Colonic mucosa (tissue), 4 donors: ENCODE results near the gene JMJD4. TPM values are rescaled to one million over a fixed set of nuclear protein-coding genes. Genes with fewer than 3 reads are reported as not detected.

Source experiments
- DNase-seq: peaks from one replicate; pipeline ENCODE4 v3.0.0-alpha.2; 2020
- H3K27ac ChIP-seq: fragments of 200-600 bp; one replicate; pipeline ENCODE4 v1.8.0; 2021
- H3K27me3 ChIP-seq: fragments of 200-600 bp; one replicate; pipeline ENCODE4 v1.8.0; 2021
- H3K36me3 ChIP-seq: fragments of 200-600 bp; one replicate; pipeline ENCODE4 v1.8.0; 2021
- H3K4me1 ChIP-seq: fragments of 200-600 bp; one replicate; pipeline ENCODE4 v1.8.0; 2021; ENCODE audit warnings: mild to moderate bottlenecking
- H3K4me3 ChIP-seq: fragments of 200-600 bp; one replicate; pipeline ENCODE4 v1.8.0; 2021
- H3K9ac ChIP-seq, 2 donors: one replicate each; pipeline ENCODE4 v1.7.0; 2013; ENCODE audit warnings: control low read depth in 2 of 2, low read depth in 2 of 2, low read length in 2 of 2
- H3K9me3 ChIP-seq: fragments of 200-600 bp; one replicate; pipeline ENCODE4 v1.8.0; 2021
- intact Hi-C: fragments of 100-400 bp; cut with DNase I; formaldehyde crosslinking; loops from one replicate; pipeline ENCODE4 v1.14.1; 2022
- total RNA-seq, 2 donors: library from RNA; stranded (reverse); fragmentation: NEBNext Ultra II Directional in 1 of 2; extraction: Animal tissue kit (Norgen Biotek cat#: 25700) in 1 of 2; gene quantifications; one replicate each; pipeline ENCODE4 v1.2.1, GENCODE V29; 2021
- TF ChIP-seq, protein P1 (sequence below): fragments of 200-600 bp; IDR thresholded peaks from one replicate; pipeline ENCODE4 v1.8.0; 2022; ENCODE audit warnings: antibody characterized with exemption, mild to moderate bottlenecking
- donor health status: healthy.
- donor health status: DM: no; HTN: no; CAD: no.
- donor health status: DM: no; HTN: no; CAD: no.

Gene JMJD4
- total RNA-seq, 2 donors from 2014 or later = 9.0 to 16.0 TPM

DNA sequence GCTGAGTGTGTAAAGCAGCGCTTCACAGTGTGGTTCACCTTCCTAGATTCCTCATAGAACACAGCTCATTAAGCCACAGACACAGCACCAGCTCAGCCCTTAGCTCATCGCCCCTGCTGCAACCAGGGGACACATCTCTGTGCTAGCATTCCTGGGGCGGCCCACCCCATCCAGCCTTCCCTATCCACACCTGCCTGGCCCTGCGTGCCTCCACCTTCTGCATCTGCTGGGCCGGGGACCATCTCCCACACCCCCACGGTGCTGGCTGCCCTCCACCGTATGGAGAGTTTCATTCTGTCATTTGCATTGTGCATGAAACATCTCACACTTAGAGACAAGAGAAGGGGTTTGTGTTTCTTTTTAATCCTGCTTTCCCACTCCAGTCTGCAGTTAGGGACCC lies 44.6 kb upstream of the JMJD4 start:
- Histone ChIP-seq H3K27ac (no peak overlapping the region), H3K4me3 (no peak overlapping the region), H3K9me3 (no peaks in the 10 kb centered on the region), H3K4me1 (no peaks in the 10 kb centered on the region), H3K27me3 (no peaks in the 10 kb centered on the region), H3K9ac (no peak overlapping the region), H3K36me3 (no peaks in the 10 kb centered on the region)
- intact Hi-C loops = no loop called here
- TF ChIP-seq, protein P1, sequence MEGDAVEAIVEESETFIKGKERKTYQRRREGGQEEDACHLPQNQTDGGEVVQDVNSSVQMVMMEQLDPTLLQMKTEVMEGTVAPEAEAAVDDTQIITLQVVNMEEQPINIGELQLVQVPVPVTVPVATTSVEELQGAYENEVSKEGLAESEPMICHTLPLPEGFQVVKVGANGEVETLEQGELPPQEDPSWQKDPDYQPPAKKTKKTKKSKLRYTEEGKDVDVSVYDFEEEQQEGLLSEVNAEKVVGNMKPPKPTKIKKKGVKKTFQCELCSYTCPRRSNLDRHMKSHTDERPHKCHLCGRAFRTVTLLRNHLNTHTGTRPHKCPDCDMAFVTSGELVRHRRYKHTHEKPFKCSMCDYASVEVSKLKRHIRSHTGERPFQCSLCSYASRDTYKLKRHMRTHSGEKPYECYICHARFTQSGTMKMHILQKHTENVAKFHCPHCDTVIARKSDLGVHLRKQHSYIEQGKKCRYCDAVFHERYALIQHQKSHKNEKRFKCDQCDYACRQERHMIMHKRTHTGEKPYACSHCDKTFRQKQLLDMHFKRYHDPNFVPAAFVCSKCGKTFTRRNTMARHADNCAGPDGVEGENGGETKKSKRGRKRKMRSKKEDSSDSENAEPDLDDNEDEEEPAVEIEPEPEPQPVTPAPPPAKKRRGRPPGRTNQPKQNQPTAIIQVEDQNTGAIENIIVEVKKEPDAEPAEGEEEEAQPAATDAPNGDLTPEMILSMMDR = no peak
- DNase-seq = no peak

- Histone ChIP-seq H3K27me3 (no peaks in the 10 kb centered on the region), H3K9me3 (no peaks in the 10 kb centered on the region), H3K27ac (no peak overlapping the region), H3K4me3 (no peak overlapping the region), H3K4me1 (no peaks in the 10 kb centered on the region), H3K36me3 (no peaks in the 10 kb centered on the region), H3K9ac (no peak overlapping the region)
- intact Hi-C loops = no loop called here
- TF ChIP-seq, protein P1 = no peak
- DNase-seq = no peak
Measured at GRCh38 chr1:227779021-227779441, 43.9 kb upstream of the JMJD4 start.

DNA sequence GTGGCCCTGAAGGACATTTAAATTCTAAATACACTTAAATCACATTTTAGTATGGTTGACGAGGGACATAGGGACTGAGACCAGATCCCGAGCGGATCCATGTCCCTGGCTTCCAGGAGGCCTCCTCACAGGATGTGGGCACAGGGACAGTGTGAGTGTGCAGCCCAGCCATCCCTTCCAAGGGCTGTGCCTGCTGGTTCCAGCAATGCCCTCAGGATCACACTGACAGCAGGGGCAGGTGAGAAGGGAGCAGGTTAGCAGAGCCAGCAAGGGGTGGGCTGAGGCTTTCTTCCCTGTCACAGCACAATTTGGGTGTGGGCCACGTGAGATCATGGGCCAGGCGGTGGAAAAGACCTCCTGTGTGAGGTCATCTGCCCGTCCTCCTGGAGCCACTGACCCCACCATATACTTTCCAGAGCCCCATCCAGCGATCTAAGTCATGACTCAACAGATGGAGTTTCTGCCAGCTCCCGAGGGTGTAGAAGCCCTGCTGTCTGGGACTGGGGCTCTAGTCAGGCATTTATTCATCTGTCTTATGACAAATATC lies 43.4 kb upstream of the JMJD4 start:
- no peaks in the 10 kb centered on the region for H3K36me3 ChIP-seq
- TF ChIP-seq, protein P1 = no peak
- intact Hi-C loops = no loop called here

DNA sequence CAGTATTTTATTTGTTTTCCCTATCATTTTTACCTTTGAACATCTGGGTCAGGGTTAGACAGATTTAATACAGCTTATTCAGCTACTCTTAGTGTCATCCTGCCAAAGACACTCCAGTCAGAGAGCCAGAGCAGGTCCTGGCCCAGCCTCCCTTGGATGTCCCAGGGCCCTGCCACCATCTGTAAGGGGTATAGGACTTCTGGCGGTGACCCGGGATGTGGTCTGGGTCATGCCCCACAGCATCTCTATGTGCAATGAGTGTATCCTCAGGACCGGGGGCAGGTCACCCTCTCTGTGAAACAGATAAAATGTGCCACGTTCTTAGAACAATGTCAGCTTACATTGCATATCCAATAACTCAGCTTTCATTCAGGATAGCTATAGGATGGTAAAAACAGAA lies 42.5 kb upstream of the JMJD4 start:
- intact Hi-C loops = no loop called here
- DNase-seq = no peak
- H3K36me3 ChIP-seq = no peaks in the 10 kb centered on the region

More for the DNA sequence above, 43.4 kb upstream of the JMJD4 start:
- no peak for DNase-seq
- Histone ChIP-seq H3K9me3 (no peaks in the 10 kb centered on the region), H3K4me1 (no peaks in the 10 kb centered on the region), H3K27ac (no peak overlapping the region), H3K4me3 (no peak overlapping the region), H3K27me3 (no peaks in the 10 kb centered on the region), H3K9ac (no peak overlapping the region)

GRCh38 chr1:227777156-227777555 lies 42.1 kb upstream of the JMJD4 start:
- TF ChIP-seq, protein P1 = no peak
- DNase-seq = no peak
- intact Hi-C loops = no loop called here
- H3K4me1 ChIP-seq = no peaks in the 10 kb centered on the region
- no peaks in the 10 kb centered on the region for H3K9me3 ChIP-seq
- H3K4me3 ChIP-seq = no peak overlapping the region
- no peaks in the 10 kb centered on the region for H3K36me3 ChIP-seq
- H3K27me3 ChIP-seq = no peaks in the 10 kb centered on the region
- H3K27ac ChIP-seq = no peak overlapping the region
- H3K9ac ChIP-seq = no peak overlapping the region

More for the DNA sequence above, 42.5 kb upstream of the JMJD4 start:
- Histone ChIP-seq H3K4me1 (no peaks in the 10 kb centered on the region), H3K9ac (no peak overlapping the region), H3K4me3 (no peak overlapping the region), H3K27ac (no peak overlapping the region), H3K27me3 (no peaks in the 10 kb centered on the region), H3K9me3 (no peaks in the 10 kb centered on the region)
- TF ChIP-seq, protein P1 = no peak
